Hepatocyte (in vitro differentiated cells): Measurements from ENCODE around the gene EFHD1.

Experiments
- EZH2 ChIP-seq: fragments of 200-600 bp; sonication (generic); IDR thresholded peaks from 2 replicates; pipeline ENCODE4 v1.6.1; 2016; ENCODE audit warnings: antibody characterized with exemption, mild to moderate bottlenecking, borderline replicate concordance
- TF ChIP-seq, protein P1 (sequence below): fragments of 200-600 bp; sonication (generic); IDR thresholded peaks from 2 replicates; pipeline ENCODE4 v1.5.1; 2016; ENCODE audit warnings: antibody characterized with exemption, mild to moderate bottlenecking; ENCODE audit not compliant: poor library complexity

DNA sequence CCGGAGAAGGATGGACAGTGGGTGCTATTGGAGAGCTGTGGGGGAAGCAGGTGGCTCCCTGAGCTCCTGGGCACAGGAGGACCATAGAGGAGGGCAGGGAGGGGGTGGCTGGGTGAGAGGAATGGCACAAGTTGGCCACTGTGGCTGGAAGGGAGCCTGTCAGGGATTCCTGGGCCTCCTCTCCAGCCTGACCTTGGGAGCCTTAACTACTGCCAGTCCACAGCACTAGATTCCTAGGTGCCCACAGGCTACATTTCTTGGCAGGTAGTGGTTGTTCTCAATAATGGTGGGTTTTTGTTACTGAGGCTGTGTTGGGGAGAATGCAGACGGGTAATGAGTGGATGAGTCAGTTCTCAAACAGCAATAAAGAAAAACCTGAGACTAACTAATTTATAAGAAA is 26.0 kb downstream of the EFHD1 start:
- TF ChIP-seq, protein P1, sequence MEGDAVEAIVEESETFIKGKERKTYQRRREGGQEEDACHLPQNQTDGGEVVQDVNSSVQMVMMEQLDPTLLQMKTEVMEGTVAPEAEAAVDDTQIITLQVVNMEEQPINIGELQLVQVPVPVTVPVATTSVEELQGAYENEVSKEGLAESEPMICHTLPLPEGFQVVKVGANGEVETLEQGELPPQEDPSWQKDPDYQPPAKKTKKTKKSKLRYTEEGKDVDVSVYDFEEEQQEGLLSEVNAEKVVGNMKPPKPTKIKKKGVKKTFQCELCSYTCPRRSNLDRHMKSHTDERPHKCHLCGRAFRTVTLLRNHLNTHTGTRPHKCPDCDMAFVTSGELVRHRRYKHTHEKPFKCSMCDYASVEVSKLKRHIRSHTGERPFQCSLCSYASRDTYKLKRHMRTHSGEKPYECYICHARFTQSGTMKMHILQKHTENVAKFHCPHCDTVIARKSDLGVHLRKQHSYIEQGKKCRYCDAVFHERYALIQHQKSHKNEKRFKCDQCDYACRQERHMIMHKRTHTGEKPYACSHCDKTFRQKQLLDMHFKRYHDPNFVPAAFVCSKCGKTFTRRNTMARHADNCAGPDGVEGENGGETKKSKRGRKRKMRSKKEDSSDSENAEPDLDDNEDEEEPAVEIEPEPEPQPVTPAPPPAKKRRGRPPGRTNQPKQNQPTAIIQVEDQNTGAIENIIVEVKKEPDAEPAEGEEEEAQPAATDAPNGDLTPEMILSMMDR, result no peak
- no peak for TF ChIP-seq EZH2
